Keratinocyte (primary cell): Measurements from ENCODE around the gene KIF22. TPM values are rescaled to one million over a fixed set of nuclear protein-coding genes. Genes with fewer than 3 reads are reported as not detected.
A peak's percentile ranks its signal among the peaks of the same experiment; 100 is the strongest.
"Not testable (repeated sequence)": the region's sequence is repeated elsewhere in the genome, so short reads cannot be mapped to it uniquely, and the experiment has no call there.

Experiments
- DNase-seq: peaks from one replicate; pipeline ENCODE4 v3.0.0-alpha.2; 2011; ENCODE audit warnings: low read depth, missing footprints, low spot score
- FAIRE-seq: peaks from 2 replicates; lab custom pipeline; 2011; peaks lifted over from hg19 to GRCh38; lab: Jason Lieb, UNC
- H2AFZ ChIP-seq: 2 replicates; pipeline ENCODE4 v1.6.0; 2012; ENCODE audit warnings: low read length, control low read depth, inconsistent platforms; ENCODE audit not compliant: control insufficient read depth
- H3K27ac ChIP-seq: 2 replicates; pipeline ENCODE4 v1.5.1; 2011; ENCODE audit warnings: low read length; ENCODE audit not compliant: control insufficient read depth, insufficient read depth
- H3K27me3 ChIP-seq: 3 replicates; pipeline ENCODE4 v1.6.0; 2011; ENCODE audit warnings: low read length; ENCODE audit not compliant: control insufficient read depth, insufficient read depth; ENCODE audit errors: extremely low read depth
- H3K36me3 ChIP-seq, 2 experiments: 2 replicates in 1 of 2; 3 replicates in 1 of 2; pipeline ENCODE4 v1.5.1; 2011; ENCODE audit warnings: low read length in 2 of 2, mild to moderate bottlenecking in 1 of 2; ENCODE audit not compliant: control insufficient read depth in 2 of 2, insufficient read depth in 2 of 2; ENCODE audit errors: extremely low read depth in 1 of 2
- H3K4me1 ChIP-seq: 3 replicates; pipeline ENCODE4 v1.5.1; 2011; ENCODE audit warnings: low read length; ENCODE audit not compliant: control insufficient read depth, insufficient read depth; ENCODE audit errors: extremely low read depth
- H3K4me2 ChIP-seq: 3 replicates; pipeline ENCODE4 v1.6.0; 2011; ENCODE audit warnings: low read depth, low read length; ENCODE audit not compliant: control insufficient read depth, insufficient read depth; ENCODE audit errors: extremely low read depth
- H3K4me3 ChIP-seq, 3 experiments: fragments of 200-600 bp in 1 of 3; sonication (generic) in 1 of 3; 2 replicates in 2 of 3; 3 replicates in 1 of 3; pipeline ENCODE4 v1.5.1; 2011 to 2016; ENCODE audit warnings: low read length in 3 of 3, mild to moderate bottlenecking in 3 of 3, control low read depth in 2 of 3, inconsistent platforms in 1 of 3, low read depth in 1 of 3, mixed read lengths in 1 of 3, mixed run types in 1 of 3, moderate library complexity in 1 of 3; ENCODE audit not compliant: control insufficient read depth in 2 of 3, insufficient read depth in 2 of 3; ENCODE audit errors: extremely low read depth in 1 of 3
- H3K79me2 ChIP-seq: 2 replicates; pipeline ENCODE4 v1.6.0; 2012; ENCODE audit warnings: low read length; ENCODE audit not compliant: control insufficient read depth, insufficient read depth
- H3K9ac ChIP-seq: 3 replicates; pipeline ENCODE4 v1.6.0; 2011; ENCODE audit warnings: low read length; ENCODE audit not compliant: control insufficient read depth, insufficient read depth; ENCODE audit errors: extremely low read depth
- H3K9me1 ChIP-seq: 3 replicates; pipeline ENCODE4 v1.6.0; 2011; ENCODE audit warnings: low read length; ENCODE audit not compliant: control insufficient read depth, insufficient read depth; ENCODE audit errors: extremely low read depth
- H3K9me3 ChIP-seq: 2 replicates; pipeline ENCODE4 v1.5.1; 2012; ENCODE audit warnings: low read depth, low read length; ENCODE audit not compliant: control insufficient read depth
- H4K20me1 ChIP-seq: 3 replicates; pipeline ENCODE4 v1.6.0; 2011; ENCODE audit warnings: low read length; ENCODE audit not compliant: control insufficient read depth, insufficient read depth; ENCODE audit errors: extremely low read depth
- CTCF ChIP-seq, 3 experiments: IDR thresholded peaks in 1 of 3; conservative IDR thresholded peaks in 1 of 3; optimal IDR thresholded peaks in 1 of 3; 2 replicates in 2 of 3; 3 replicates in 1 of 3; pipeline versions ENCODE3 to v1.5.1; 2011; ENCODE audit warnings: low read length in 3 of 3, mild to moderate bottlenecking in 3 of 3, moderate library complexity in 2 of 3, control low read depth in 1 of 3, inconsistent platforms in 1 of 3; ENCODE audit not compliant: insufficient read depth in 2 of 3; ENCODE audit errors: extremely low read depth in 1 of 3
- EZH2 ChIP-seq: IDR thresholded peaks from one replicate; pipeline ENCODE4 v1.6.1; 2012; ENCODE audit warnings: inconsistent platforms, mild to moderate bottlenecking, low read length, moderate library complexity
- dilution Hi-C: fragments of 300-500 bp; cut with MboI; formaldehyde crosslinking; loops from one replicate; pipeline ENCODE4 v1.7.0; 2020; ENCODE audit warnings: low sequenced_read_pairs; ENCODE audit not compliant: extremely low pct_ligation_motif_present
- polyA plus RNA-seq, 5 experiments: library from polyadenylated mRNA; depleted of rRNA in 3 of 5; stranded (reverse) in 3 of 5; stranded (forward) in 1 of 5; unstranded in 1 of 5; fragments of >200 nt; gene quantifications; 1 replicate in 1 of 5; 2 replicates in 3 of 5; 3 replicates in 1 of 5; pipeline versions ENCODE4 v1.2.1 to v1.2.3, GENCODE V29; 2011 to 2012; ENCODE audit warnings: missing spikeins in 2 of 5, low read depth in 1 of 5, low replicate concordance in 1 of 5

Gene KIF22
- polyA plus RNA-seq, 1 donor (not counting 4 experiments of a cell fraction or from before 2014, with no cell fraction given), result 43.7 TPM

- Histone ChIP-seq H3K9ac (peak overlapping the region; percentile 91), H3K27ac (peak overlapping the region; percentile 79), H3K4me3 (peak overlapping the region; percentile 72 to 91 (median 89)), H2AFZ (peak overlapping the region; percentile 96), H3K4me1 (peaks cover 21% of the 10 kb centered on the region), H3K9me1 (no peaks in the 10 kb centered on the region), H3K27me3 (no peaks in the 10 kb centered on the region), H3K4me2 (peak overlapping the region; percentile 90), H3K9me3 (no peaks in the 10 kb centered on the region), H4K20me1 (no peaks in the 10 kb centered on the region), H3K79me2 (peaks cover 58% of the 10 kb centered on the region), H3K36me3 (peaks cover 1 to 9% of the 10 kb centered on the region in 2 experiments)
- TF ChIP-seq CTCF (optimal IDR thresholded peaks at IDR 0.05 in 1 of 3, IDR thresholded peaks at IDR 0.05 in 1 of 3, conservative IDR thresholded peaks at IDR 0.05 in 1 of 3; ENCODE audit: extremely low read depth in 1 of 3, insufficient read depth in 2 of 3, low read length in 3 of 3) (no peak), EZH2 (no peak)
- FAIRE-seq (no peak), DNase-seq (no peak)
- dilution Hi-C loops, result no loop called here
Measured at GRCh38 chr16:29791845-29792807, 1.6 kb downstream of the KIF22 start.

- H3K4me1 ChIP-seq, result peaks cover 21% of the 10 kb centered on the region
- H4K20me1 ChIP-seq, H3K27me3 ChIP-seq, H2AFZ ChIP-seq, H3K9ac ChIP-seq, FAIRE-seq, H3K9me3 ChIP-seq, H3K4me3 ChIP-seq, H3K4me2 ChIP-seq, dilution Hi-C loops, H3K9me1 ChIP-seq, H3K27ac ChIP-seq, DNase-seq: not testable (repeated sequence)
- peaks cover 58% of the 10 kb centered on the region for H3K79me2 ChIP-seq
- H3K36me3 ChIP-seq, result peaks cover 2 to 13% of the 10 kb centered on the region in 2 experiments
Measured at GRCh38 chr16:29793153-29793552, 2.6 kb downstream of the KIF22 start.
